Dendritic cell treated with granulocyte-macrophage colony-stimulating factor and Interleukin-4, amounts not matched to agents 40 ng/mL and 50 ng/mL, for 4 days (primary cell): ENCODE measurements around the gene STXBP5L.
"Not testable (repeated sequence)": the region's sequence is repeated elsewhere in the genome, so short reads cannot be mapped to it uniquely, and the experiment has no call there.

Experiments used
- H3K27ac Mint-ChIP-seq: one replicate; pipeline ENCODE4 v1.8.0; 2022; ENCODE audit warnings: mild to moderate bottlenecking, mixed read lengths
- H3K27me3 Mint-ChIP-seq: one replicate; pipeline ENCODE4 v1.8.0; 2022; ENCODE audit warnings: mild to moderate bottlenecking, mixed read lengths
- H3K36me3 Mint-ChIP-seq: one replicate; pipeline ENCODE4 v1.8.0; 2022; ENCODE audit warnings: low read depth, mixed read lengths
- H3K4me1 Mint-ChIP-seq: one replicate; pipeline ENCODE4 v1.8.0; 2022; ENCODE audit warnings: low read depth, mixed read lengths
- H3K4me3 Mint-ChIP-seq: one replicate; pipeline ENCODE4 v1.8.0; 2022; ENCODE audit warnings: mild to moderate bottlenecking, moderate library complexity, mixed read lengths
- H3K9me3 Mint-ChIP-seq: one replicate; pipeline ENCODE4 v1.8.0; 2022; ENCODE audit warnings: mixed read lengths
- intact Hi-C: fragments of 100-400 bp; cut with micrococcal nuclease; formaldehyde crosslinking; loops from one replicate; pipeline ENCODE4 v1.15.0; 2022

STXBP5L gene

GRCh38 chr3:121443456-121443855 is 535.5 kb downstream of the STXBP5L start:
- intact Hi-C loops, result no loop called here
- Mint-ChIP-seq H3K27ac (no peak overlapping the region), H3K9me3 (no peaks in the 10 kb centered on the region), H3K36me3 (peaks cover 16% of the 10 kb centered on the region), H3K4me3 (no peak overlapping the region), H3K27me3 (no peaks in the 10 kb centered on the region), H3K4me1 (no peaks in the 10 kb centered on the region)

DNA sequence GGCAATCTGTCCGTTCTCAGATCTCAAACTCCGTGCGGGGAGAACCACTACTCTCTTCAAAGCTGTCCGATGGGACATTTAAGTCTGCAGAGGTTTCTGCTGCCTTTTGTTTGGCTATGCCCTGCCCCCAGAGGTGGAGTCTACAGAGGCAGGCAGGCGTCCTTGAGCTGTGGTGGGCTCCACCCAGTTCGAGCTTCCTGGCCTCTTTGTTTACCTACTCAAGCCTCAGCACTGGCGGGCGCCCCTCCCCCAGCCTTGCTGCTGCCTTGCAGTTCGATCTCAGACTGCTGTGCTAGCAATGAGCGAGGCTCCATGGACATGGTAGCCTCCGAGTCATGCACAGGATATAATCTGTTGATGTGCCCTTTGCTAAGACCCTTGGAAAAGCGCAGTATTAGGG is 543.7 kb downstream of the STXBP5L start:
- intact Hi-C loops, H3K27ac Mint-ChIP-seq, H3K4me3 Mint-ChIP-seq, H3K27me3 Mint-ChIP-seq, H3K4me1 Mint-ChIP-seq, H3K9me3 Mint-ChIP-seq: not testable (repeated sequence)
- peaks cover 30% of the 10 kb centered on the region for H3K36me3 Mint-ChIP-seq

- Mint-ChIP-seq H3K9me3 (no peaks in the 10 kb centered on the region), H3K4me3 (no peak overlapping the region), H3K36me3 (peaks cover 31% of the 10 kb centered on the region), H3K27ac (no peak overlapping the region), H3K27me3 (no peaks in the 10 kb centered on the region), H3K4me1 (no peaks in the 10 kb centered on the region)
- intact Hi-C loops, result no loop called here
These were observed 554.6 kb downstream of the STXBP5L start for GRCh38 chr3:121462565-121462964.

- peaks cover 27% of the 10 kb centered on the region for H3K36me3 Mint-ChIP-seq
- no peaks in the 10 kb centered on the region for H3K4me1 Mint-ChIP-seq
- no peak overlapping the region for H3K4me3 Mint-ChIP-seq
These were observed 555.7 kb downstream of the STXBP5L start for GRCh38 chr3:121463745-121464144.

GRCh38 chr3:121467085-121467484 is 559.1 kb downstream of the STXBP5L start:
- Mint-ChIP-seq H3K4me3 (no peak overlapping the region), H3K27ac (no peak overlapping the region), H3K27me3 (no peaks in the 10 kb centered on the region), H3K4me1 (no peaks in the 10 kb centered on the region), H3K36me3 (peaks cover 10% of the 10 kb centered on the region), H3K9me3 (no peaks in the 10 kb centered on the region)
- intact Hi-C loops, result no loop called here

More at GRCh38 chr3:121463745-121464144, 555.7 kb downstream of the STXBP5L start:
- Mint-ChIP-seq H3K9me3 (no peaks in the 10 kb centered on the region), H3K27ac (no peak overlapping the region), H3K27me3 (no peaks in the 10 kb centered on the region)
- intact Hi-C loops, result no loop called here

GRCh38 chr3:121473001-121473400 is 565.0 kb downstream of the STXBP5L start:
- no peak overlapping the region for H3K27ac Mint-ChIP-seq
- H3K4me3 Mint-ChIP-seq, result no peak overlapping the region
- H3K36me3 Mint-ChIP-seq, result peaks cover 15% of the 10 kb centered on the region

More at GRCh38 chr3:121473001-121473400, 565.0 kb downstream of the STXBP5L start:
- Mint-ChIP-seq H3K27me3 (no peaks in the 10 kb centered on the region), H3K4me1 (no peaks in the 10 kb centered on the region), H3K9me3 (no peaks in the 10 kb centered on the region)
- intact Hi-C loops, result no loop called here
